HepG2 (cell line): ENCODE results near the gene CENATAC. TPM values are rescaled to one million over a fixed set of nuclear protein-coding genes. Genes with fewer than 3 reads are reported as not detected.

ENCODE experiments used
- AGO2 ChIP-seq: fragments of 200-400 bp; formaldehyde crosslinking; optimal IDR thresholded peaks from 2 replicates; pipeline ENCODE3; 2017; ENCODE audit warnings: mild to moderate bottlenecking, low read depth, low read length, moderate library complexity
- BRCA1 ChIP-seq: sonication (generic); formaldehyde crosslinking; IDR thresholded peaks from 2 replicates; pipeline ENCODE4 v1.4.0; 2020; ENCODE audit warnings: missing genetic modification reagents
- CENPX ChIP-seq: sonication (generic); formaldehyde crosslinking; IDR thresholded peaks from 2 replicates; pipeline ENCODE4 v1.9.0; 2021; ENCODE audit warnings: mild to moderate bottlenecking, missing genetic modification reagents, moderate library complexity
- FOXC1 ChIP-seq: sonication (generic); formaldehyde crosslinking; IDR thresholded peaks from 2 replicates; pipeline ENCODE4 v1.8.0; 2022; ENCODE audit warnings: mild to moderate bottlenecking, missing genetic modification reagents, borderline replicate concordance
- GABPB1 ChIP-seq: IDR thresholded peaks from 2 replicates; pipeline ENCODE4 v1.6.1; 2016; ENCODE audit warnings: mild to moderate bottlenecking, missing genetic modification reagents, moderate library complexity, missing compliant biosample characterization
- MXI1 ChIP-seq: IDR thresholded peaks from 3 replicates; pipeline ENCODE4 v1.6.1; 2012; ENCODE audit warnings: low read depth, low read length, inconsistent platforms, borderline replicate concordance
- NFE2 ChIP-seq: sonication (generic); formaldehyde crosslinking; IDR thresholded peaks from 2 replicates; pipeline ENCODE4 v1.4.0; 2020; ENCODE audit warnings: missing genetic modification reagents
- PATZ1 ChIP-seq: sonication (generic); formaldehyde crosslinking; IDR thresholded peaks from 2 replicates; pipeline ENCODE4 v1.4.0; 2020; ENCODE audit warnings: missing genetic modification reagents
- PHF8 ChIP-seq: sonication (generic); formaldehyde crosslinking; IDR thresholded peaks from 2 replicates; pipeline ENCODE4 v1.5.0; 2020; ENCODE audit warnings: missing genetic modification reagents
- PLSCR1 ChIP-seq: sonication (generic); formaldehyde crosslinking; IDR thresholded peaks from 2 replicates; pipeline ENCODE4 v1.5.0; 2020; ENCODE audit warnings: missing genetic modification reagents, mild to moderate bottlenecking, borderline replicate concordance
- SALL1 ChIP-seq: sonication (generic); formaldehyde crosslinking; IDR thresholded peaks from 2 replicates; pipeline ENCODE4 v1.8.0; 2022; ENCODE audit warnings: mild to moderate bottlenecking, missing genetic modification reagents
- SIX4 ChIP-seq: sonication (generic); formaldehyde crosslinking; IDR thresholded peaks from 2 replicates; pipeline ENCODE4 v1.4.0; 2020; ENCODE audit warnings: missing genetic modification reagents
- SRSF1 ChIP-seq: fragments of 200-400 bp; formaldehyde crosslinking; optimal IDR thresholded peaks from 2 replicates; pipeline ENCODE3; 2017; ENCODE audit warnings: mild to moderate bottlenecking, low read depth, low read length, moderate library complexity
- TOE1 ChIP-seq: sonication (generic); formaldehyde crosslinking; IDR thresholded peaks from 2 replicates; pipeline ENCODE4 v1.4.0; 2020; ENCODE audit warnings: mild to moderate bottlenecking, missing genetic modification reagents
- ZBTB1 ChIP-seq: sonication (generic); formaldehyde crosslinking; IDR thresholded peaks from 2 replicates; pipeline ENCODE4 v1.4.0; 2020; ENCODE audit warnings: missing genetic modification reagents, borderline replicate concordance
- ZNF552 ChIP-seq: sonication (generic); formaldehyde crosslinking; IDR thresholded peaks from 2 replicates; pipeline ENCODE4 v1.9.0; 2022; ENCODE audit warnings: missing genetic modification reagents, mild to moderate bottlenecking, borderline replicate concordance
- ZNF567 ChIP-seq: sonication (generic); formaldehyde crosslinking; IDR thresholded peaks from 2 replicates; pipeline ENCODE4 v1.8.1; 2023; ENCODE audit warnings: mild to moderate bottlenecking, missing genetic modification reagents, borderline replicate concordance
- ZNF577 ChIP-seq: sonication (generic); formaldehyde crosslinking; IDR thresholded peaks from 2 replicates; pipeline ENCODE4 v1.4.0; 2020; ENCODE audit warnings: mild to moderate bottlenecking, low read depth, missing genetic modification reagents, borderline replicate concordance
- ZNF619 ChIP-seq: sonication (generic); formaldehyde crosslinking; IDR thresholded peaks from 2 replicates; pipeline ENCODE4 v1.4.0; 2020; ENCODE audit warnings: mild to moderate bottlenecking, missing genetic modification reagents
- ZNF746 ChIP-seq: sonication (generic); formaldehyde crosslinking; IDR thresholded peaks from 2 replicates; pipeline ENCODE4 v1.8.0; 2022; ENCODE audit warnings: mild to moderate bottlenecking, missing genetic modification reagents
- polyA plus RNA-seq, 8 experiments: library from polyadenylated mRNA; depleted of rRNA in 3 of 8; stranded (reverse) in 7 of 8; unstranded in 1 of 8; fragments of >200 nt; fragmentation: Illumina TruSeq in 4 of 8; extraction: Trizol in 4 of 8; gene quantifications; 2 replicates each; pipeline versions ENCODE4 v1.2.1 to v1.2.3, GENCODE V29; 2011 to 2016; ENCODE audit warnings: low read depth in 4 of 8, missing spikeins in 1 of 8, mixed read lengths in 1 of 8; ENCODE audit not compliant: insufficient read depth in 1 of 8
- total RNA-seq, 5 experiments: library from RNA; depleted of rRNA; stranded (reverse); fragments of >200 nt; fragmentation: Illumina TruSeq; extraction: Trizol; gene quantifications; 2 replicates each; pipeline ENCODE4 v1.2.3, GENCODE V29; 2016; ENCODE audit warnings: low read depth in 1 of 5
- TF ChIP-seq, protein P1 (sequence below): sonication (generic); formaldehyde crosslinking; IDR thresholded peaks from 2 replicates; pipeline ENCODE4 v1.8.0; 2022; ENCODE audit warnings: mild to moderate bottlenecking, missing genetic modification reagents; ENCODE audit not compliant: insufficient replicate concordance
- TF ChIP-seq, protein P2 (sequence below): IDR thresholded peaks from 2 replicates; pipeline ENCODE4 v1.6.1; 2016; ENCODE audit warnings: mild to moderate bottlenecking, missing biosample characterization, missing genetic modification reagents

CENATAC gene
- total and polyA plus RNA-seq, 2 of the 13 experiments (the other 11 are each of a cell fraction or from before 2014, with no cell fraction given), result 21.7 to 25.0 TPM

GRCh38 chr11:119030329-119031047 is 32.5 kb downstream of the CENATAC start, which contains the start of gene SLC37A4 (continued):
- TF ChIP-seq SIX4, result peak; percentile 74; the same call in 1 of the 2 replicates
- TF ChIP-seq AGO2, result peak; percentile 85
- TF ChIP-seq SRSF1, result peak; percentile 45
- 0 out of 2 replicates have a peak, but pooled peaks have one; percentile 17 for TF ChIP-seq ZNF567
- peak; percentile 35; the same call in 1 of the 2 replicates for TF ChIP-seq ZNF619 (CRISPR knock-in tag)
- peak; percentile 77 for TF ChIP-seq GABPB1 (CRISPR knock-in tag)
- TF ChIP-seq ZNF746 (CRISPR knock-in tag), result peak; percentile 12; the same call in 1 of the 2 replicates
- TF ChIP-seq SALL1 (CRISPR knock-in tag), result peak; percentile 90
- no peak for TF ChIP-seq NFE2 (CRISPR knock-in tag)
- TF ChIP-seq MXI1, result peak; percentile 94; the same call in 2 of the 3 replicates
- TF ChIP-seq ZNF552, result 0 out of 2 replicates have a peak, but pooled peaks have one; percentile 49
- TF ChIP-seq, protein P1, sequence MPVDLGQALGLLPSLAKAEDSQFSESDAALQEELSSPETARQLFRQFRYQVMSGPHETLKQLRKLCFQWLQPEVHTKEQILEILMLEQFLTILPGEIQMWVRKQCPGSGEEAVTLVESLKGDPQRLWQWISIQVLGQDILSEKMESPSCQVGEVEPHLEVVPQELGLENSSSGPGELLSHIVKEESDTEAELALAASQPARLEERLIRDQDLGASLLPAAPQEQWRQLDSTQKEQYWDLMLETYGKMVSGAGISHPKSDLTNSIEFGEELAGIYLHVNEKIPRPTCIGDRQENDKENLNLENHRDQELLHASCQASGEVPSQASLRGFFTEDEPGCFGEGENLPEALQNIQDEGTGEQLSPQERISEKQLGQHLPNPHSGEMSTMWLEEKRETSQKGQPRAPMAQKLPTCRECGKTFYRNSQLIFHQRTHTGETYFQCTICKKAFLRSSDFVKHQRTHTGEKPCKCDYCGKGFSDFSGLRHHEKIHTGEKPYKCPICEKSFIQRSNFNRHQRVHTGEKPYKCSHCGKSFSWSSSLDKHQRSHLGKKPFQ, result peak; percentile 79
- TF ChIP-seq ZNF577 (CRISPR knock-in tag), result no peak
- TF ChIP-seq PHF8 (CRISPR knock-in tag), result peak; percentile 38; the same call in 1 of the 2 replicates
- TF ChIP-seq BRCA1 (CRISPR knock-in tag), result peak; percentile 89
- no peak for TF ChIP-seq CENPX (CRISPR knock-in tag)
- TF ChIP-seq FOXC1 (CRISPR knock-in tag), result peak; percentile 57; the same call in 1 of the 2 replicates
- TF ChIP-seq ZBTB1 (CRISPR knock-in tag), result no peak
- no peak for TF ChIP-seq TOE1 (CRISPR knock-in tag)
- peak; percentile 73 for TF ChIP-seq PATZ1
- no peak for TF ChIP-seq PLSCR1 (CRISPR knock-in tag)
- TF ChIP-seq, protein P2, sequence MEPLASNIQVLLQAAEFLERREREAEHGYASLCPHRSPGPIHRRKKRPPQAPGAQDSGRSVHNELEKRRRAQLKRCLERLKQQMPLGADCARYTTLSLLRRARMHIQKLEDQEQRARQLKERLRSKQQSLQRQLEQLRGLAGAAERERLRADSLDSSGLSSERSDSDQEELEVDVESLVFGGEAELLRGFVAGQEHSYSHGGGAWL, result peak; percentile 79
